GM18867 (cell line): Measurements from ENCODE around the gene LRRC71.

Source experiments
- ATAC-seq: cut with Tn5 transposase; IDR thresholded peaks from one replicate; pipeline ENCODE4 v1.9.1; 2021; ENCODE audit warnings: mild to moderate bottlenecking, moderate library complexity; ENCODE audit not compliant: unreplicated experiment

The LRRC71 gene

GRCh38 chr1:156920233-156921052 lies at the start of gene LRRC71:
Gene LRRC71 (plus strand): TSS chr1:156920632. CDS start chr1:156920804, 172 bp downstream.
- ATAC-seq = no peak

- no peak for ATAC-seq
These were observed 46.8 kb upstream of the LRRC71 start for GRCh38 chr1:156873659-156874058.

GRCh38 chr1:156874142-156874541 lies 46.3 kb upstream of the LRRC71 start:
- ATAC-seq = no peak

GRCh38 chr1:156874572-156875340 lies 45.7 kb upstream of the LRRC71 start:
- no peak for ATAC-seq

DNA sequence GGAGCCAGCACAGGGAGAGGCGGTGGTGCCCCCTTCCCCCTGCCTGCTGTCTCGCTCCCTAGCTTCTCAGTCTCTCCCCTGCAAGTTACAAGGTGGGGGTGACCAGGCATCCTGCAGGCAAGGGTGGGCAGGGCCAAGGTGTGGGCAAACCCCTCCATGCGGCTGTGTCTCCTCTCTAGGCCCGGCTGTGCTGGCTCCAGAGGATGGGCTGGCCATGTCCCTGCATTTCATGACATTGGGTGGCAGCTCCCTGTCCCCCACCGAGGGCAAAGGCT lies 45.2 kb upstream of the LRRC71 start:
- ATAC-seq = no peak

GRCh38 chr1:156876281-156876680 lies 44.2 kb upstream of the LRRC71 start:
- ATAC-seq = no peak

- ATAC-seq = no peak
These were observed 42.8 kb upstream of the LRRC71 start for GRCh38 chr1:156877433-156878170.

DNA sequence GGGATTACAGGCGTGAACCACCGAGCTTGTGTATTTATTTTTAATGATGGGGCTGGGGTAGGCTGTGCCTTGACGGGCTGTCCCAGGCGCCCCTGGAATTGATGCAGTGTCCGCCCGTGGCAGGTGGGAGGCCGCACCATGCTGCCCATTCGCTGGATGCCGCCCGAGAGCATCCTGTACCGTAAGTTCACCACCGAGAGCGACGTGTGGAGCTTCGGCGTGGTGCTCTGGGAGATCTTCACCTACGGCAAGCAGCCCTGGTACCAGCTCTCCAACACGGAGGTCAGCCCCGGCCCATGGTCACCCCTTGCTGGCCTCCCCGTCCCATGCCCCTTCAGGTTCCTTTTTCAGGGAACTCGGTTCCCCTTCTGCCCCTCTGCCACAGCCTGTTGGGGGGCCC lies 40.6 kb upstream of the LRRC71 start:
- ATAC-seq = no peak

- ATAC-seq = no peak
These were observed 40.0 kb upstream of the LRRC71 start for GRCh38 chr1:156880473-156880872.

GRCh38 chr1:156881101-156881500 lies 39.3 kb upstream of the LRRC71 start:
- no peak for ATAC-seq

DNA sequence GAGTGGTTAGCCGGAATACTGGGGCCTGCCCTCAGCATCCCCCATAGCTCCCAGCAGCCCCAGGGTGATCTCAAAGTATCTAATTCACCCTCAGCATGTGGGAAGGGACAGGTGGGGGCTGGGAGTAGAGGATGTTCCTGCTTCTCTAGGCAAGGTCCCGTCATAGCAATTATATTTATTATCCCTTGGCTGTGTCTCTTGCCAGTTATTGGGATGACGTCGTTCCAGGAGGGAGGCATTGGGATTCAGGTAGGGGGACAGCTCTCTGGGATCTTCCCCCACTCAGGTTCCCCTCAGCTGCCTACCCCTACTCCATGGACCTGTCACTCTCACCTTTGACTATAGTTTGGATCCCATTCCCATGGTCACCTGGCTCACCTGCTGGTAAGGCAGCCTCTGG lies 38.8 kb upstream of the LRRC71 start:
- no peak for ATAC-seq

DNA sequence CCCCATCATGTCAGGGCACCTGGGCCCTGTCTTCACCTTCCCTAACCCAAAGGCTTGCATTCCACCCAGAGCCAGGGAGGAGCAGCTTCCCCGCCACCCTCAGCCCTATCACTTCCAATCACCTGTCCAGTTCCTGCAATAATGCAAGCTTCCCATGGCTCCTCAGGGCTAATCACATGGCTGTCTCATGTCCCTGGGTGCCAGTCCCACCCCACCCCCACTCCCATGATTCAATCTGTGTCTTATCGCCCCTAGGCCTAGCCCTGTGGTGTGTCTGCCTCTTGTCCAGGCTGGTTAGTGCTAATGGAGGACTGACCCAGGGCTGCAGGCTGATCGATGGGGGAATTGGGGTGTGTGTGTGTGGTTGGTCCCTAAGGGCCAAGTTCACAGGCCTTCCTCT lies 37.9 kb upstream of the LRRC71 start:
- no peak for ATAC-seq

DNA sequence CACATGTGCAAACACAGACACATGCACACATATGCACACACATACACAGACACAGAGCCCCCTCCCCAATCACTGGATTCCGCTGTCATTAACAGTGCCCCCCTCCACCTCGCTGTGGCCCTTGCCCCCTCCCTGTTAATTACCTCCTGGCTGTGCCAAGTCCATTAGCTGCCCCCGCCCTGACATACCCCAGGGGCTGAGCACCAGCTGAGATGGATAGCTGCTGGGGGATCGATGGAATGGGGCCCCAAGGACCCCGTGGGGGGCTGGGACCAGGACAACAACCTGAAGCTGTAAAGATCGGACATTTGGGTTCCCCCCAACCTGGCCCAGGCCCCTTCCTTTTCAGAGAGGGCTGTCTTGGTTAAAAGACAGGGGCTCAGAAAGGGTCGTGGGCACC lies 36.5 kb upstream of the LRRC71 start:
- ATAC-seq = no peak

DNA sequence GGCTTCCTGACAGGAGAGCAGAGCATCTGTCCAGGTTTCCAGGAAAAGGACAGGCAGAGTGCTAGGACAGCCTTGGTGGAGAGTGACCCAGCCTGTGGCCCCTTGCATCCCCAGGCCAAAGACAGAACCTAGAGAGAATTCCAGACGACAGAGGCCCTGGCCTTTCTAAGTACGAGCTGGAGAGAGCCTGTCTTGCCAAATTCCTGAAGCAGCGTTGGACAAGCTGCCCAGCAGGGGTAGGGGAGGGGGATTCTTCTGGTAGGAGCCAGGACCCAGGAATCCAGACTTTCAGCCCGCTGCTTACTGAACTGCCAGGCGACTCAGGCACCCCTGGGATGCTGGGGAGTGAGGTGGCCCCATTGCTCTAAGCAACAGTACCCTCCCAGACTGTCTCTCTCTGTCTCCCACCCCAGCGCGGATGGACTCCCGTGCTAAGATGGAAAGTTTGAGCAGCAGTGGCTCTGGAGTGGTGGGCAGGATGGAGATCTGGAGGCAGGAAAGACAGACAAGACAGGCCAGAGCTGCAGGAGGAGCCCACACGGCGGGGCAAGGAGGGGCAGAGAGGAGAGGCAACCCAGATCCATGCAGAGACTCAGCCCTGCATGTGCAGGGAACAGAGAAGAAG lies 35.8 kb upstream of the LRRC71 start:
- ATAC-seq = no peak

- no peak for ATAC-seq
These were observed 35.1 kb upstream of the LRRC71 start for GRCh38 chr1:156885314-156885713.

- no peak for ATAC-seq
These were observed 34.5 kb upstream of the LRRC71 start for GRCh38 chr1:156885880-156886355.

- ATAC-seq = no peak
These were observed 33.7 kb upstream of the LRRC71 start for GRCh38 chr1:156886583-156887281.

DNA sequence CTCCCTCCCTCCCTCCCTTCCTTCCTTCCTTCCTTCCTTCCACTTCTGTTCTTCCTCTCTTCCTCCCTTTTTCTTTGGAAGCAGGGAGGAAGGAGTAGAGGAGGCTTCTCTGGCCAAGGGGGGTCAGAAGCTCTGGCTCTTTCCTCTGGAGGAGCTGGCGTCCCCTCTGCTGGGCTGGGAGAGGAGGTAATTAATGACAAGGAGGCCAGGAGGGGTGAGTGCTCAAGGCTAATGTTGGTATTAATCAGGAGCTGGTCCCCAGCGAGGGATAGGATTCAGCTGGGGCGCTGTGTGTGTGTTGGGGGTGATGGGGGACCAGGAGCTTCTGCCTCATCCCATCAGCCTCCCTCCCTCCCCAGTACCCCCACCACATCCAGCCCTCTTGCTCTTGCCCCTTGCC lies 33.1 kb upstream of the LRRC71 start:
- no peak for ATAC-seq

DNA sequence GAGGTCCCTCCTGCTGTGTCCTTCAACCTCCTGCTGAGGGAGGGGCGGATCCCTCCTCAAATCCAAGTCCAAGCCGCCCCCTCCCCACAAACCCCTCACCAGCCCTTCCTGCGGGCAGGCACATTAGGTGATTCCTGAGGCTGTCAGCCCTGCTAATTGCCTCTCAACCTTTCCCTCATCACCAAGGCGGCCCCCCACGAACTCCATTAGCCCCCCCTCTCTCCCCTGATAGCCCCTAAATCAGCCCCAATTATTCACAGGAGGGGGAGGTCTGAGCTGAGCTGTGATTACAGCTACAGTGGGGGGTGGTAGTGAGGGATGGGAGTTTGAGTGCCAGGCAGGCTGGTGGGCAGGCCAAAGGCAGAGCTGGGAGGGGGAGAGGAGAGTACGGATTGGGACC lies 32.7 kb upstream of the LRRC71 start:
- ATAC-seq = no peak

DNA sequence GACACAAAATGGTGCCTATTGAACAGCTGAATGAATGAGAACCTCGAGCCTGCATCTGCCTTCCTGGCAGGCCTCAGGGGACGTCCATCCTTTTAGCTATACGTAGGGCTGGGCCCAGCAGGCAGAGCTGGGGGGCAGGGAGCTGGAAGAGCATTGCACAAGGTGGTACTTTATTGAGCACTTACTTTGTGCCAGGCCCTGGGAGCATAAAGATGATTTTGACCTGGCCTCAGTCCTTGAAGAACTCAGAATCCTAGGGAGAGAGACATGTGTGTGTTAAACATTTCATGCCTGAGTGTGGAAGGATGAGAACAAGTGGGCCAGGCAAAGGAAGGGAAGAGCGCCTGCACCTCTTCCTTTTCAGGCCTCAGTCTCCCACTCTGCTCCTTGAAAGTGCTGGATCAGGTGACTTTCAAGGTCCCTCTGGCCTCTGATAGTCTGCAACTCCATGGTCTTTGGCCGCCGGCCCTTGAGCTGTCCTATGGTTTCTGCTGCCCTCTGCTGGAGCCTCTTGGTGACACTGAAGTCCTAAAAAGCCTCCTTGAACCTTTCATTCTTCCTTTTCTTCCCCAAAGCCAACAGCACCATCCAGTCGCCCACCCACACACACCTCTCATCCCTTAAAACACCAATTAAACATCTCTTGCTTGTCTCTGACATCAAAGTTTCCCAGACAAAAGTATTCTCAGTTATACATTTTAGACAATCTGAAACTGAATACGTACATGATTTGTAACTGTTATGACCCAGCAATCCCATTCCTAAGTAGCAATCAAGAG lies 30.4 kb upstream of the LRRC71 start:
- peak; percentile 51 for ATAC-seq
